K562 (cell line): ENCODE results near the gene MAP4.

ENCODE experiments used
- CTCF ChIP-seq, 3 experiments: IDR thresholded peaks in 2 of 3; conservative IDR thresholded peaks in 1 of 3; 2 replicates each; pipeline ENCODE4 v1.5.1; 2011 to 2012; ENCODE audit warnings: low read length in 3 of 3, mild to moderate bottlenecking in 3 of 3, control low read depth in 2 of 3, improper control_type of control experiment in 1 of 3, inconsistent platforms in 1 of 3, low read depth in 1 of 3, mixed read lengths in 1 of 3, moderate library complexity in 1 of 3; ENCODE audit not compliant: insufficient read depth in 2 of 3
- EGR1 ChIP-seq: fragments of 450-650 bp; conservative IDR thresholded peaks from 2 replicates; pipeline ENCODE4 v1.6.1; 2017; ENCODE audit warnings: mild to moderate bottlenecking
- ELF4 ChIP-seq: fragments of 450-650 bp; formaldehyde crosslinking; IDR thresholded peaks from 2 replicates; pipeline ENCODE4 v1.4.0; 2022; ENCODE audit warnings: missing genetic modification characterization
- EP300 ChIP-seq: IDR thresholded peaks from 2 replicates; pipeline ENCODE4 v1.6.1; 2012; ENCODE audit warnings: low read length, improper control_type of control experiment
- NFE2 ChIP-seq: IDR thresholded peaks from 2 replicates; pipeline ENCODE4 v1.6.1; 2014; ENCODE audit warnings: antibody characterized with exemption, low read depth
- SMAD1 ChIP-seq: fragments of 150-350 bp; IDR thresholded peaks from 2 replicates; pipeline ENCODE4 v1.6.1; 2014; ENCODE audit warnings: low read length, low read depth; ENCODE audit not compliant: partially characterized antibody
- SRSF9 ChIP-seq: fragments of 200-400 bp; formaldehyde crosslinking; IDR thresholded peaks from 2 replicates; pipeline ENCODE4 v1.6.1; 2017; ENCODE audit warnings: low read depth, low read length, borderline replicate concordance
- ZBTB2 ChIP-seq: fragments of 450-650 bp; IDR thresholded peaks from 2 replicates; pipeline ENCODE4 v1.6.1; 2016; ENCODE audit warnings: antibody characterized with exemption
- ZNF184 ChIP-seq: sonication (generic); formaldehyde crosslinking; IDR thresholded peaks from 2 replicates; pipeline ENCODE4 v1.5.0; 2020; ENCODE audit warnings: missing genetic modification reagents

GRCh38 chr3:48024401-48024800 lies 8.2 kb upstream of the MAP4 start:
- TF ChIP-seq SMAD1 (no peak), ZBTB2 (no peak), CTCF (IDR thresholded peaks at IDR 0.05 in 2 of 3, conservative IDR thresholded peaks at IDR 0.05 in 1 of 3; ENCODE audit: insufficient read depth in 2 of 3, low read depth in 1 of 3, low read length in 3 of 3) (no peak), SRSF9 (no peak), EP300 (no peak), NFE2 (no peak), ZNF184 (CRISPR knock-in tag) (no peak), ELF4 (CRISPR knock-in tag) (no peak), EGR1 (no peak)
